Activated naive CD4-positive, alpha-beta T cell treated with anti-CD3 and anti-CD28 coated beads for 36 hours (primary cell): ENCODE measurements around the gene NR6A1. TPM values are rescaled to one million over a fixed set of nuclear protein-coding genes. Genes with fewer than 3 reads are reported as not detected.
"Not testable (repeated sequence)": the region's sequence is repeated elsewhere in the genome, so short reads cannot be mapped to it uniquely, and the experiment has no call there.

Experiments
- CTCF ChIA-PET: fragments of 350-600 bp; sonication (Branson Sonifier 250); formaldehyde crosslinking; loops from one replicate; lab custom pipeline; 2021; ENCODE audit warnings: antibody characterized with exemption; lab: Charles Lee
- DNase-seq: peaks from one replicate; pipeline ENCODE4 v3.0.0-alpha.2; 2020
- H3K27ac Mint-ChIP-seq: one replicate; pipeline ENCODE4 v1.8.0; 2021; ENCODE audit warnings: mild to moderate bottlenecking, mixed read lengths
- H3K27me3 Mint-ChIP-seq: one replicate; pipeline ENCODE4 v1.8.0; 2021; ENCODE audit warnings: low read depth, mixed read lengths
- H3K36me3 Mint-ChIP-seq: one replicate; pipeline ENCODE4 v1.8.0; 2021; ENCODE audit warnings: low read depth, mixed read lengths
- H3K4me1 Mint-ChIP-seq: one replicate; pipeline ENCODE4 v1.8.0; 2021; ENCODE audit warnings: low read depth, mixed read lengths
- H3K4me3 Mint-ChIP-seq: one replicate; pipeline ENCODE4 v1.8.0; 2021; ENCODE audit warnings: mild to moderate bottlenecking, moderate library complexity, mixed read lengths
- H3K9me3 Mint-ChIP-seq: one replicate; pipeline ENCODE4 v1.8.0; 2021; ENCODE audit warnings: mixed read lengths
- intact Hi-C: fragments of 100-400 bp; cut with micrococcal nuclease; formaldehyde crosslinking; loops from one replicate; pipeline ENCODE4 v1.15.1; 2023
- total RNA-seq, 2 experiments: library from RNA; stranded (reverse); gene quantifications; one replicate each; pipeline ENCODE4 v1.2.3, GENCODE V29; 2021

Gene NR6A1
- total RNA-seq, 2 experiments from 2014 or later, result 1.8 TPM

GRCh38 chr9:124624735-124624992 is 146.4 kb downstream of the NR6A1 start:
- Mint-ChIP-seq H3K27me3 (no peaks in the 10 kb centered on the region), H3K4me3 (no peak overlapping the region), H3K4me1 (peaks cover 1% of the 10 kb centered on the region), H3K9me3 (no peaks in the 10 kb centered on the region), H3K36me3 (no peaks in the 10 kb centered on the region), H3K27ac (no peak overlapping the region)
- no peak for DNase-seq
- CTCF ChIA-PET, result interaction anchor here (0.7 to 1.5 kb wide), 4 partner anchors 9 to 87 kb away, joined by 3 to 4 read pairs (median 3); no protein-coding TSS in a partner anchor
- intact Hi-C loops, result no loop called here

GRCh38 chr9:124623966-124624734 is 147.0 kb downstream of the NR6A1 start:
- H3K4me1 Mint-ChIP-seq, result no peaks in the 10 kb centered on the region
- CTCF ChIA-PET, result interaction anchor here (1.0 to 2.3 kb wide), 5 partner anchors 9 to 87 kb away, joined by 3 to 7 read pairs (median 4); no protein-coding TSS in a partner anchor
- DNase-seq, result no peak

GRCh38 chr9:124622882-124623281 is 148.2 kb downstream of the NR6A1 start:
- Mint-ChIP-seq H3K36me3 (no peaks in the 10 kb centered on the region), H3K4me1 (no peaks in the 10 kb centered on the region), H3K27ac (no peak overlapping the region), H3K27me3 (no peaks in the 10 kb centered on the region), H3K4me3 (no peak overlapping the region), H3K9me3 (no peaks in the 10 kb centered on the region)
- no peak for DNase-seq
- CTCF ChIA-PET, result interaction anchor here (0.7 to 2.3 kb wide), 4 partner anchors 10 to 229 kb away, joined by 3 to 7 read pairs (median 4); no protein-coding TSS in a partner anchor
- intact Hi-C loops, result no loop called here

More at GRCh38 chr9:124623966-124624734, 147.0 kb downstream of the NR6A1 start:
- H3K27ac Mint-ChIP-seq, result no peak overlapping the region
- intact Hi-C loops, result no loop called here
- no peaks in the 10 kb centered on the region for H3K27me3 Mint-ChIP-seq
- H3K36me3 Mint-ChIP-seq, result no peaks in the 10 kb centered on the region
- H3K9me3 Mint-ChIP-seq, result no peaks in the 10 kb centered on the region
- no peak overlapping the region for H3K4me3 Mint-ChIP-seq

GRCh38 chr9:124621371-124622328 is 149.5 kb downstream of the NR6A1 start:
- no peaks in the 10 kb centered on the region for H3K9me3 Mint-ChIP-seq
- CTCF ChIA-PET, result interaction anchor here (1.3 to 2.3 kb wide), 3 partner anchors 9 to 91 kb away, joined by 3 to 7 read pairs (median 5); no protein-coding TSS in a partner anchor
- H3K4me1 Mint-ChIP-seq, result no peaks in the 10 kb centered on the region
- H3K36me3 Mint-ChIP-seq, result no peaks in the 10 kb centered on the region
- no peak overlapping the region for H3K4me3 Mint-ChIP-seq
- intact Hi-C loops, result no loop called here
- DNase-seq, result no peak
- H3K27me3 Mint-ChIP-seq, result no peaks in the 10 kb centered on the region
- no peak overlapping the region for H3K27ac Mint-ChIP-seq

- Mint-ChIP-seq H3K27me3 (no peaks in the 10 kb centered on the region), H3K4me1 (no peaks in the 10 kb centered on the region), H3K36me3 (no peaks in the 10 kb centered on the region), H3K27ac (no peak overlapping the region), H3K9me3 (no peaks in the 10 kb centered on the region), H3K4me3 (no peak overlapping the region)
- intact Hi-C loops, result no loop called here
- DNase-seq, result no peak
- CTCF ChIA-PET, result interaction anchor here (0.5 to 5.2 kb wide), 9 partner anchors 11 to 171 kb away, joined by 3 to 115 read pairs (median 5); no protein-coding TSS in a partner anchor
Observed at GRCh38 chr9:124618476-124618875, 152.6 kb downstream of the NR6A1 start.

GRCh38 chr9:124617477-124618141 is 153.5 kb downstream of the NR6A1 start:
- Mint-ChIP-seq H3K9me3 (no peaks in the 10 kb centered on the region), H3K27ac (no peak overlapping the region)
- intact Hi-C loops, result loop anchor here (1.0 to 2.0 kb wide), 4 partner anchors 41 to 236 kb away; partner anchors contain the start of gene WDR38

GRCh38 chr9:124616961-124617360 is 154.2 kb downstream of the NR6A1 start:
- Mint-ChIP-seq H3K4me3 (no peak overlapping the region), H3K9me3 (no peaks in the 10 kb centered on the region), H3K36me3 (no peaks in the 10 kb centered on the region), H3K27me3 (peaks cover 2% of the 10 kb centered on the region), H3K4me1 (no peaks in the 10 kb centered on the region), H3K27ac (no peak overlapping the region)
- CTCF ChIA-PET, result interaction anchor here (0.5 to 5.2 kb wide), 48 partner anchors 10 to 720 kb away, joined by 3 to 115 read pairs (median 4); partner anchors contain the start of genes NR6A1, OLFML2A and WDR38
- intact Hi-C loops, result loop anchor here (1.0 to 2.0 kb wide), 4 partner anchors 42 to 236 kb away; partner anchors contain the start of gene WDR38
- no peak for DNase-seq

More at GRCh38 chr9:124617477-124618141, 153.5 kb downstream of the NR6A1 start:
- H3K36me3 Mint-ChIP-seq, result no peaks in the 10 kb centered on the region
- CTCF ChIA-PET, result interaction anchor here (0.5 to 5.2 kb wide), 50 partner anchors 10 to 1713 kb away, joined by 3 to 115 read pairs (median 4); partner anchors contain the start of genes NR6A1, OLFML2A and WDR38
- H3K4me3 Mint-ChIP-seq, result no peak overlapping the region
- DNase-seq, result peak; percentile 89
- H3K4me1 Mint-ChIP-seq, result no peaks in the 10 kb centered on the region
- no peaks in the 10 kb centered on the region for H3K27me3 Mint-ChIP-seq

- not testable (repeated sequence) for H3K9me3 Mint-ChIP-seq, DNase-seq, H3K27me3 Mint-ChIP-seq, H3K4me1 Mint-ChIP-seq, H3K4me3 Mint-ChIP-seq, H3K36me3 Mint-ChIP-seq, H3K27ac Mint-ChIP-seq
- intact Hi-C loops, result loop anchor here (2.0 kb wide), 1 partner anchor 43 kb away; no protein-coding TSS in a partner anchor
- CTCF ChIA-PET, result interaction anchor here (0.7 to 5.2 kb wide), 7 partner anchors 8 to 1855 kb away, joined by 3 to 115 read pairs (median 3); no protein-coding TSS in a partner anchor
Observed at GRCh38 chr9:124615840-124616239, 155.3 kb downstream of the NR6A1 start.

- Mint-ChIP-seq H3K27me3 (peaks cover 4% of the 10 kb centered on the region), H3K4me1 (no peaks in the 10 kb centered on the region), H3K27ac (no peak overlapping the region), H3K9me3 (no peaks in the 10 kb centered on the region), H3K4me3 (no peak overlapping the region), H3K36me3 (no peaks in the 10 kb centered on the region)
- intact Hi-C loops, result no loop called here
- CTCF ChIA-PET, result interaction anchor here (0.7 to 5.2 kb wide), 8 partner anchors 9 to 1856 kb away, joined by 3 to 115 read pairs (median 4); no protein-coding TSS in a partner anchor
- no peak for DNase-seq
Observed at GRCh38 chr9:124615100-124615742, 155.9 kb downstream of the NR6A1 start.

GRCh38 chr9:124613849-124614248 is 157.3 kb downstream of the NR6A1 start:
- Mint-ChIP-seq H3K9me3 (no peaks in the 10 kb centered on the region), H3K4me1 (no peaks in the 10 kb centered on the region), H3K36me3 (no peaks in the 10 kb centered on the region), H3K4me3 (no peak overlapping the region), H3K27ac (no peak overlapping the region), H3K27me3 (peaks cover 4% of the 10 kb centered on the region)
- CTCF ChIA-PET, result interaction anchor here (0.9 to 2.7 kb wide), 3 partner anchors 98 to 104 kb away, joined by 4 to 10 read pairs (median 5); no protein-coding TSS in a partner anchor
- intact Hi-C loops, result no loop called here
- no peak for DNase-seq

GRCh38 chr9:124611106-124611505 is 160.0 kb downstream of the NR6A1 start:
- H3K36me3 Mint-ChIP-seq, result no peaks in the 10 kb centered on the region
- no peaks in the 10 kb centered on the region for H3K9me3 Mint-ChIP-seq
- H3K27ac Mint-ChIP-seq, result no peak overlapping the region
- CTCF ChIA-PET, result interaction anchor here (0.7 to 1.0 kb wide), 3 partner anchors 100 to 119 kb away, joined by 3 to 4 read pairs (median 3); no protein-coding TSS in a partner anchor
- DNase-seq, result no peak
- H3K4me3 Mint-ChIP-seq, result no peak overlapping the region
- no peaks in the 10 kb centered on the region for H3K4me1 Mint-ChIP-seq
- intact Hi-C loops, result no loop called here
- H3K27me3 Mint-ChIP-seq, result peaks cover 4% of the 10 kb centered on the region
